Neural cell (in vitro differentiated cells): ENCODE results near the gene SPATA45.

ENCODE experiments used
- CTCF ChIP-seq: fragments of 450-650 bp; IDR thresholded peaks from 2 replicates; pipeline ENCODE4 v1.5.1; 2014; ENCODE audit warnings: antibody characterized with exemption, mild to moderate bottlenecking, moderate library complexity; ENCODE audit not compliant: poor library complexity, severe bottlenecking
- EP300 ChIP-seq: fragments of 450-650 bp; conservative IDR thresholded peaks from 2 replicates; pipeline ENCODE4 v1.6.1; 2014; ENCODE audit warnings: antibody characterized with exemption, mild to moderate bottlenecking, moderate library complexity; ENCODE audit not compliant: poor library complexity, severe bottlenecking
- EZH2 ChIP-seq: fragments of 200-600, 300-800 bp; shearing (Covaris generic), sonication (generic); IDR thresholded peaks from 2 replicates; pipeline ENCODE4 v1.6.1; 2014; ENCODE audit warnings: antibody characterized with exemption, low read length, borderline replicate concordance, mild to moderate bottlenecking; ENCODE audit not compliant: insufficient read depth, poor library complexity, severe bottlenecking
- POLR2AphosphoS5 ChIP-seq: IDR thresholded peaks from 2 replicates; pipeline ENCODE4 v1.6.1; 2012
- RAD21 ChIP-seq: fragments of 450-650 bp; conservative IDR thresholded peaks from 2 replicates; pipeline ENCODE4 v1.6.1; 2014; ENCODE audit warnings: antibody characterized with exemption, mild to moderate bottlenecking, moderate library complexity
- REST ChIP-seq: IDR thresholded peaks from 2 replicates; pipeline ENCODE4 v1.6.1; 2012; ENCODE audit warnings: borderline replicate concordance
- SMC3 ChIP-seq: fragments of 450-650 bp; conservative IDR thresholded peaks from 2 replicates; pipeline ENCODE4 v1.6.1; 2014; ENCODE audit warnings: antibody characterized with exemption, mild to moderate bottlenecking, moderate library complexity; ENCODE audit not compliant: poor library complexity

- TF ChIP-seq CTCF (no peak), EZH2 (no peak), EP300 (no peak), SMC3 (no peak), REST (no peak), RAD21 (no peak), POLR2AphosphoS5 (no peak)
Measured at GRCh38 chr1:212884592-212884991, 37.1 kb upstream of the SPATA45 start.
